Measurements from ENCODE around the gene KCND2. TPM values are rescaled to one million over a fixed set of nuclear protein-coding genes. Genes with fewer than 3 reads are reported as not detected.

KCND2 gene
- total RNA-seq, 4 donors from 2014 or later: 0.96 to 3.8 (median 1.7) TPM

GRCh38 chr7:120603366-120603765 lies 330.4 kb downstream of the KCND2 start:
- no peak for DNase-seq (ENCODE audit: low spot score)
- ATAC-seq (ENCODE audit: low FRiP score): no peak
- TF ChIP-seq CTCF (IDR thresholded peaks at IDR 0.05): no peak

GRCh38 chr7:120609136-120609753 lies 336.3 kb downstream of the KCND2 start:
- no peak for TF ChIP-seq CTCF (IDR thresholded peaks at IDR 0.05)
- DNase-seq (ENCODE audit: low spot score) (no peak), ATAC-seq (ENCODE audit: low FRiP score) (no peak)

- no peak for DNase-seq (ENCODE audit: low spot score)
- no peak for ATAC-seq (ENCODE audit: low FRiP score)
- TF ChIP-seq CTCF (IDR thresholded peaks at IDR 0.05): no peak
Measured at GRCh38 chr7:120611975-120612374, 339.0 kb downstream of the KCND2 start.

GRCh38 chr7:120615703-120616102 lies 342.7 kb downstream of the KCND2 start:
- TF ChIP-seq CTCF (IDR thresholded peaks at IDR 0.05): no peak
- no peak for ATAC-seq (ENCODE audit: low FRiP score)
- no peak for DNase-seq (ENCODE audit: low spot score)

GRCh38 chr7:120617275-120617674 lies 344.3 kb downstream of the KCND2 start:
- ATAC-seq (ENCODE audit: low FRiP score): no peak
- TF ChIP-seq CTCF (IDR thresholded peaks at IDR 0.05): no peak
- DNase-seq (ENCODE audit: low spot score): no peak

GRCh38 chr7:120628251-120628650 lies 355.3 kb downstream of the KCND2 start:
- ATAC-seq (ENCODE audit: low FRiP score): no peak
- DNase-seq (ENCODE audit: low spot score): no peak
- no peak for TF ChIP-seq CTCF (IDR thresholded peaks at IDR 0.05)

- DNase-seq (ENCODE audit: low spot score): no peak
- TF ChIP-seq CTCF (IDR thresholded peaks at IDR 0.05): no peak
- ATAC-seq (ENCODE audit: low FRiP score): no peak
Measured at GRCh38 chr7:120639884-120640283, 366.9 kb downstream of the KCND2 start.
